Bronchial epithelial cell (primary cell): ENCODE results near the gene STX12. TPM values are rescaled to one million over a fixed set of nuclear protein-coding genes. Genes with fewer than 3 reads are reported as not detected.

Source experiments
- DNase-seq: peaks from one replicate; pipeline ENCODE4 v3.0.0-alpha.2; 2010; ENCODE audit warnings: low read depth
- FAIRE-seq: peaks from 2 replicates; lab custom pipeline; 2011; peaks lifted over from hg19 to GRCh38; lab: Jason Lieb, UNC
- H3K27me3 ChIP-seq: 2 replicates; pipeline ENCODE4 v1.5.1; 2011; ENCODE audit warnings: low read length; ENCODE audit not compliant: control insufficient read depth, insufficient read depth
- H3K36me3 ChIP-seq: 2 replicates; pipeline ENCODE4 v1.5.1; 2011; ENCODE audit warnings: low read length; ENCODE audit not compliant: control insufficient read depth, insufficient read depth
- H3K4me3 ChIP-seq: 2 replicates; pipeline ENCODE4 v1.5.1; 2011; ENCODE audit warnings: mild to moderate bottlenecking, low read depth, low read length, control low read depth
- CTCF ChIP-seq: IDR thresholded peaks from 2 replicates; pipeline ENCODE4 v1.5.1; 2011; ENCODE audit warnings: mild to moderate bottlenecking, moderate library complexity, low read length, control low read depth, inconsistent platforms; ENCODE audit not compliant: insufficient read depth, severe bottlenecking
- total RNA-seq: library from RNA; depleted of rRNA; stranded (reverse); fragments of >200 nt; gene quantifications from 2 replicates; pipeline ENCODE4 v1.2.1, GENCODE V29; 2014

Gene STX12
- total RNA-seq, result 29.7 and 36.2 TPM in 2 replicates

GRCh38 chr1:27772932-27773825 is at the start of gene STX12:
STX12 (plus strand) TSS chr1:27773219; CDS start chr1:27773308, 89 bp downstream.
- FAIRE-seq, result peak; percentile 47
- peak; percentile 98 for DNase-seq
- H3K4me3 ChIP-seq, result peak within 1 kb of the TSS; percentile 97
- TF ChIP-seq CTCF, result no peak
- H3K27me3 ChIP-seq, result no peaks in the 10 kb centered on the region
- no peaks in the 10 kb centered on the region for H3K36me3 ChIP-seq

GRCh38 chr1:27724961-27725373 is 48.1 kb upstream of the STX12 start:
- Histone ChIP-seq H3K36me3 (no peaks in the 10 kb centered on the region), H3K4me3 (peak overlapping the region; percentile 40), H3K27me3 (no peaks in the 10 kb centered on the region)
- TF ChIP-seq CTCF, result no peak
- DNase-seq (peak; percentile 30), FAIRE-seq (no peak)

GRCh38 chr1:27725374-27726172 is 47.4 kb upstream of the STX12 start, which contains the start of gene FAM76A:
FAM76A (plus strand) TSS chr1:27725961; CDS start chr1:27726081, 120 bp downstream.
- no peaks in the 10 kb centered on the region for H3K27me3 ChIP-seq
- DNase-seq (peak; percentile 95), FAIRE-seq (peak; percentile 50)
- H3K36me3 ChIP-seq, result no peaks in the 10 kb centered on the region
- H3K4me3 ChIP-seq, result peak within 1 kb of the TSS; percentile 81
- TF ChIP-seq CTCF, result peak; percentile 59

- DNase-seq (peak; percentile 12), FAIRE-seq (no peak)
- H3K4me3 ChIP-seq, result peak overlapping the region; percentile 81
- H3K36me3 ChIP-seq, result no peaks in the 10 kb centered on the region
- H3K27me3 ChIP-seq, result no peaks in the 10 kb centered on the region
- TF ChIP-seq CTCF, result no peak
Measured at GRCh38 chr1:27726173-27727044, 46.6 kb upstream of the STX12 start.

GRCh38 chr1:27727126-27727525 is 45.9 kb upstream of the STX12 start:
- FAIRE-seq, result no peak
- no peak for TF ChIP-seq CTCF
- Histone ChIP-seq H3K4me3 (no peak overlapping the region), H3K27me3 (no peaks in the 10 kb centered on the region), H3K36me3 (no peaks in the 10 kb centered on the region)
- peak; percentile 28 for DNase-seq
